Stomach (tissue), 9 donors: ENCODE results near the gene AANAT. TPM values are rescaled to one million over a fixed set of nuclear protein-coding genes. Genes with fewer than 3 reads are reported as not detected.

Experiments used
- DNase-seq, 2 donors: peaks; one replicate each; pipeline versions ENCODE4 v3.0.0 to v3.0.0-alpha.2; 2013 to 2019
- H3K27ac ChIP-seq, 5 donors: fragments of 200-600 bp in 4 of 5; sonication (generic) in 4 of 5; one replicate each; pipeline ENCODE4 v1.5.1; 2013 to 2019; ENCODE audit warnings: mild to moderate bottlenecking in 1 of 5, moderate library complexity in 1 of 5
- H3K27me3 ChIP-seq, 3 donors: fragments of 200-600 bp; sonication (generic); one replicate each; pipeline ENCODE4 v1.5.1; 2017 to 2019; ENCODE audit warnings: mixed run types in 1 of 3
- H3K36me3 ChIP-seq, 4 donors: fragments of 200-600 bp; sonication (generic); 1 replicate in 3 of 4; 2 replicates in 1 of 4; pipeline ENCODE4 v1.5.1; 2016 to 2019
- H3K4me1 ChIP-seq, 4 donors: fragments of 200-600 bp; sonication (generic); one replicate each; pipeline ENCODE4 v1.5.1; 2016 to 2019
- H3K4me3 ChIP-seq, 4 donors: fragments of 200-600 bp; sonication (generic) in 3 of 4; one replicate each; pipeline ENCODE4 v1.5.1; 2016 to 2019; ENCODE audit warnings: mild to moderate bottlenecking in 1 of 4
- H3K9me3 ChIP-seq, 4 donors: fragments of 200-600 bp; sonication (generic); one replicate each; pipeline ENCODE4 v1.5.1; 2016 to 2019
- CTCF ChIP-seq, 7 experiments: fragments of 450-650 bp in 4 of 7; fragments of 200-600 bp in 3 of 7; sonication (generic) in 3 of 7; IDR thresholded peaks; one replicate each; pipeline ENCODE4 v1.5.1; 2016 to 2019; ENCODE audit warnings: antibody characterized with exemption in 7 of 7, control low read depth in 2 of 7, mild to moderate bottlenecking in 1 of 7
- EP300 ChIP-seq: sonication (generic); formaldehyde crosslinking; IDR thresholded peaks from one replicate; pipeline ENCODE4 v1.6.1; 2017; ENCODE audit warnings: antibody characterized with exemption
- POLR2A ChIP-seq, 4 donors: fragments of 450-650 bp; IDR thresholded peaks; one replicate each; pipeline ENCODE4 v1.6.1; 2016; ENCODE audit warnings: antibody characterized with exemption in 4 of 4, control low read depth in 2 of 4, mild to moderate bottlenecking in 1 of 4, moderate library complexity in 1 of 4
- POLR2AphosphoS5 ChIP-seq, 3 donors: sonication (generic); formaldehyde crosslinking; IDR thresholded peaks; one replicate each; pipeline ENCODE4 v1.6.1; 2016; ENCODE audit warnings: antibody characterized with exemption in 3 of 3
- WGBS, 5 donors: extraction: QIAGEN DNeasy Blood & Tissue Kit in 3 of 5; methylation state at CpG; one replicate each; pipeline versions ENCODE4 v1.1.5 to v1.1.7; 2013 to 2018; 5-methylcytosine and 5-hydroxymethylcytosine counted together
- intact Hi-C: fragments of 100-400 bp; cut with DNase I; formaldehyde crosslinking; loops from one replicate; pipeline ENCODE4 v1.15.1; 2023; ENCODE audit warnings: low total_unique reads
- polyA plus RNA-seq, 3 donors: library from polyadenylated mRNA; stranded (reverse); fragments of 200-250 nt; gene quantifications; one replicate each; pipeline ENCODE4 v1.2.3, GENCODE V29; 2013
- total RNA-seq, 5 donors: library from RNA; depleted of rRNA; stranded (reverse); fragments of >200 nt; gene quantifications; one replicate each; pipeline versions ENCODE4 v1.1.0 to v1.2.3, GENCODE V29; 2014 to 2016
- donor health status: healthy with polysubstance abuse.
- donor health status: Bipolar disorder and iron deficiency.
- donor health status: healthy.

Gene AANAT
- total and polyA plus RNA-seq, 8 donors = 0.44 TPM; not detected in 7

DNA sequence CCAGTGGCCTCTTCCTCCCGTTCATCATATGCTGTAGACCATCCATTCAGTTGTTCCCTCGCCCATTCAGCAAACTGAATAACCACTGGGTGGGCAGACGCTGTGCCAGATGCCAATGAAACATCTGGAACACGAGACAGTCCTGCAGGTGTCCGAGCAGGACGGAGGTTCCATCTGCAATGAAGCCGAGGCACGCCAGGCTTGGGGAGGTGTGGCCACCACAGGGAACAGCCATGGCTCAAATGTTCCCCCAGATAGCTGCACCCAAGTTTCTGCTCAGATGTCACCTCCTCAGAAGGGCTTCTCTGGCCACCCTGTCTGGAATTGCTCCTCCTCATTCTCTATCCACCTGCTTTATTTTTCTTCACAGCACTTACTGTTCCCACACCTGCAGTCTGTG lies 45.0 kb upstream of the AANAT start:
- 95 to 99% (median 95%) methylated on average over 8 of the region's 8 CpGs for WGBS, 5 donors
- H3K27me3 ChIP-seq = no peaks in the 10 kb centered on the region
- peaks cover 2 to 43% (median 29%) of the 10 kb centered on the region in 4 donors for H3K4me1 ChIP-seq
- DNase-seq = no peak
- H3K4me3 ChIP-seq = no peak overlapping the region
- H3K9me3 ChIP-seq = no peaks in the 10 kb centered on the region
- peaks cover 0 to 4% (median 0%) of the 10 kb centered on the region in 4 donors for H3K36me3 ChIP-seq
- intact Hi-C loops = no loop called here
- TF ChIP-seq CTCF (IDR thresholded peaks at IDR 0.05) (no peak), POLR2A (IDR thresholded peaks at IDR 0.05) (no peak), EP300 (no peak)
- no peak overlapping the region for H3K27ac ChIP-seq

- TF ChIP-seq POLR2AphosphoS5 (IDR thresholded peaks at IDR 0.05) = no peak
- TF ChIP-seq CTCF (IDR thresholded peaks at IDR 0.05) = no peak
- no peak for TF ChIP-seq POLR2A (IDR thresholded peaks at IDR 0.05)
- TF ChIP-seq EP300 = no peak
- H3K4me1 ChIP-seq = peaks cover 6 to 43% (median 30%) of the 10 kb centered on the region in 4 donors
- no peak overlapping the region for H3K27ac ChIP-seq
- no peaks in the 10 kb centered on the region for H3K36me3 ChIP-seq
- DNase-seq = no peak
- WGBS, 5 donors = 84 to 95% (median 90%) methylated on average over 6 of the region's 6 CpGs
- no peak overlapping the region for H3K4me3 ChIP-seq
- intact Hi-C loops = no loop called here
- no peaks in the 10 kb centered on the region for H3K27me3 ChIP-seq
- no peaks in the 10 kb centered on the region for H3K9me3 ChIP-seq
Observed at GRCh38 chr17:76422860-76423259, 44.5 kb upstream of the AANAT start.

DNA sequence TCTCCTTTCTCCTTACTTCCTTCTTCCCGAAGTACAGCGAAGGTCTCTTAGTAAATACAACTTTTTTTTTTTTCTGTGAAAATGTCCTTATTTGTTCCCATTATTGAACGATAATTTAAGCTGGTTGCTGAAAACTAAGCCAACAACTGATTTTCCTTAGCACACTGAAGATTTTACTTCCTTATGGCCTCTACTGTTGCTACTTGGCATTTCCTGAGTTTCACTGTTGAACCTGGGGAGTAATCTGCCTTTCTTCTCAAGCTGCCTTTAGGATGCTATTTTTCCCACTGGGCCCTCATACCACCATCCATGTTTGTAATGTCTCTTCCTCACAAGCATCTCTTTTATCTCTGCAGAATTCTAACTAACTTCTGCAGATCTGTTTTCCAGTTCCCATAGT lies 40.5 kb upstream of the AANAT start:
- DNase-seq = no peak
- Histone ChIP-seq H3K36me3 (no peaks in the 10 kb centered on the region), H3K27me3 (no peaks in the 10 kb centered on the region), H3K4me3 (no peak overlapping the region), H3K27ac (no peak overlapping the region), H3K9me3 (no peaks in the 10 kb centered on the region), H3K4me1 (peaks cover 3 to 23% (median 15%) of the 10 kb centered on the region in 4 donors)
- WGBS, 5 donors = 85 to 90% (median 89%) methylated on average over 3 of the region's 3 CpGs
- intact Hi-C loops = no loop called here
- TF ChIP-seq EP300 (no peak), CTCF (IDR thresholded peaks at IDR 0.05) (no peak), POLR2AphosphoS5 (IDR thresholded peaks at IDR 0.05) (no peak), POLR2A (IDR thresholded peaks at IDR 0.05) (no peak)

GRCh38 chr17:76427501-76428231 lies 39.7 kb upstream of the AANAT start:
- Histone ChIP-seq H3K9me3 (no peaks in the 10 kb centered on the region), H3K4me1 (peaks cover 3 to 23% (median 15%) of the 10 kb centered on the region in 4 donors), H3K36me3 (no peaks in the 10 kb centered on the region), H3K27ac (peak overlapping the region in 3 of 5 donors; percentile 9 to 50 (median 11)), H3K4me3 (no peak overlapping the region), H3K27me3 (no peaks in the 10 kb centered on the region)
- peak in 1 of 2 donors; percentile 51 for DNase-seq
- 59 to 78% (median 75%) methylated on average over 8 of the region's 8 CpGs for WGBS, 5 donors
- TF ChIP-seq POLR2A (IDR thresholded peaks at IDR 0.05) (no peak), EP300 (no peak), CTCF (IDR thresholded peaks at IDR 0.05) (no peak), POLR2AphosphoS5 (IDR thresholded peaks at IDR 0.05) (no peak)
- intact Hi-C loops = no loop called here
